ENCODE data around the gene SPINK9.

SPINK9 gene

DNA sequence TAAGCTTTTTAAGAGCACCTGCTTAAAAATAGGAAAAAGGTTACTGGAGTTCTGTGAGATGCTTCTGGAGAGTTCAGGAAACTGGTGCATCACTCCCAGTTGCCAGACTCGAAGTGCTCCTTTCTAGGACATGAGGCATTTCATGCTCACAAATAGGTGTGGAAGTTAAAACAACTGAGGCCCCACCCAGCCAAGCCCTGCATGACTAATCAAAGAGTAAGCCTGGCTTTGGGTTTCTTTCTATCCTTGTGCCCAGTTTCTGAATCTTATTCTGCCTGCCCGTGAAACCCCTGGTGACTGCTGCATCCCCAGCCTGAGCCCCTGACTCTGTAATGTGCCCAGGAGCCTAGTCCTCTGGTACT is 7.7 kb downstream of the SPINK9 start:
- no peak for DNase-seq
- H3K4me3 Mint-ChIP-seq = no peak overlapping the region
- no peak overlapping the region for H3K27ac Mint-ChIP-seq
- no peaks in the 10 kb centered on the region for H3K27me3 Mint-ChIP-seq
- no peaks in the 10 kb centered on the region for H3K4me1 Mint-ChIP-seq
- no peak for ATAC-seq
- H3K9me3 Mint-ChIP-seq = no peaks in the 10 kb centered on the region

- Mint-ChIP-seq H3K27ac (peak overlapping the region in 1 of 2 donors; percentile 37), H3K4me1 (no peaks in the 10 kb centered on the region), H3K9me3 (no peaks in the 10 kb centered on the region), H3K4me3 (no peak overlapping the region), H3K27me3 (no peaks in the 10 kb centered on the region)
- DNase-seq = no peak
- ATAC-seq = no peak
Observed at GRCh38 chr5:148343603-148344487, 8.5 kb downstream of the SPINK9 start.

GRCh38 chr5:148347706-148348105 is 12.3 kb downstream of the SPINK9 start:
- DNase-seq (no peak), ATAC-seq (no peak)
- Mint-ChIP-seq H3K27me3 (no peaks in the 10 kb centered on the region), H3K4me1 (no peaks in the 10 kb centered on the region), H3K9me3 (no peaks in the 10 kb centered on the region), H3K27ac (no peak overlapping the region), H3K4me3 (no peak overlapping the region)

GRCh38 chr5:148352696-148353095 is 17.3 kb downstream of the SPINK9 start:
- no peak for ATAC-seq
- H3K4me3 Mint-ChIP-seq = no peak overlapping the region
- no peak for DNase-seq
- H3K4me1 Mint-ChIP-seq = no peaks in the 10 kb centered on the region
- H3K27me3 Mint-ChIP-seq = no peaks in the 10 kb centered on the region
- H3K27ac Mint-ChIP-seq = no peak overlapping the region
- H3K9me3 Mint-ChIP-seq = no peaks in the 10 kb centered on the region

GRCh38 chr5:148353634-148354033 is 18.3 kb downstream of the SPINK9 start:
- Mint-ChIP-seq H3K4me1 (no peaks in the 10 kb centered on the region), H3K27me3 (no peaks in the 10 kb centered on the region), H3K4me3 (no peak overlapping the region), H3K9me3 (no peaks in the 10 kb centered on the region), H3K27ac (no peak overlapping the region)
- ATAC-seq (no peak), DNase-seq (no peak)

DNA sequence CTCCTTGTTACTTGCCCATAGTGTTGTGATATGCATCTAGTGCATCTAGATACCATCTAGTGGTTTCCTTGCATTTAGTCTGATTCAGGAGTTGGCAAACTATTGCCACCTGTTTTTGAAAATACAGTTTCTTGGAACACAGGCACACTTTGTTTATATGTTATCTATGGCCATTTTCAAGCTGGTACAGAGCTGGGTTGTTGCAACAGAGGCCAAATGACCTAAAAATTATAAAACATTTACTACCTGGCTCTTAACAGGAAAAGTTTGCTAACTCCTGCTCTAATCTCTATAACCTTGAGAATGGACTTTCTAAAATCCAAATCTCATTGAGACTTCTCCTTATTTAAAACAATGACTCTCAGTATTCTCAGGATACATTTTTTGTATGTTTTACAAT is 29.0 kb downstream of the SPINK9 start:
- Mint-ChIP-seq H3K27ac (no peak overlapping the region), H3K4me3 (no peak overlapping the region), H3K4me1 (no peaks in the 10 kb centered on the region), H3K9me3 (peaks cover 8 to 15% of the 10 kb centered on the region in 2 donors), H3K27me3 (no peaks in the 10 kb centered on the region)
- no peak for ATAC-seq
- no peak for DNase-seq

DNA sequence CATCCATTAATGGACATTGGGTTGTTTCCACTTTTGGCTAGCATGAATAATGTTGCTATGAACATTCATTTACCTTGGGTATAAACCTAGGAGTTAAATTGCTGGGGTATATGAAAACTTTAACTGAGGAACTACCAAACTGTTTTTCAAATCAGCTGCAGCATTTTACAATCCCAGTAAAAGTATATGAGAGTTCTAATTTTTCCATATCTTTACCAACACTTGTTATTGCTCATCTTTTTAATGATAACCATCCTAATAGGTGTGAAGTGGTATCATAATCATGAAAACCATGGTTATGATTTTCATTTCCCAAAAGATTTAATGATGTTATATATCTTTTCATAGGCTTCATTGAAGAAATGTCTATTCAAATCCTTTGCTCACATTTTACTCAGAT is 32.9 kb downstream of the SPINK9 start:
- Mint-ChIP-seq H3K27me3 (no peaks in the 10 kb centered on the region), H3K4me1 (no peaks in the 10 kb centered on the region), H3K9me3 (peaks cover 14 to 16% of the 10 kb centered on the region in 2 donors), H3K27ac (no peak overlapping the region), H3K4me3 (no peak overlapping the region)
- DNase-seq = no peak
- ATAC-seq = no peak

DNA sequence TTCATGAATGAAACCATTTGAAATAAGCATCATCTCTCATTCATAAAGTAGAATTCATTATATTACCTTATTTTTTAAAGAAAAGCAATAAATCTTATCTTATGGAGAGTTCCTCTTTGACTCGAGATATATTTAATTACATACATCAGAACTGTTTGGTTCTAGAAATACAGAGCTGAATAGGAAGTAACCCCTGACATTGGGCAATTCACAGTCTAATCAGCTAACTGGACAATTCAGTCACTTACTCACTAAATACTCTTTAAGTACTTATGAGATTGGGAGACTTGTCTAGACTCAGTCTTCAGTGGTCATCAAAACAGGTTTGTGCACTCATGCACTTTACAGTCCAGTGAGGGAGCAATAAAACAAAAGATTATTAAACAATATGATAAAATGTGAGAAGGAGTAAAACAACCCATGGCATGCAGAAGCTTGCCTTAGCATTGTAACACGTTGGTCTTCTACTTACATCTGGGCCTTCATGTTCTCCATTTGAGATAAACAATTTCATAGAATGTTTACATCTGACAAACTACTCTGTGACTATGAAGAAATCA is 36.9 kb downstream of the SPINK9 start:
- Mint-ChIP-seq H3K9me3 (peaks cover 14 to 16% of the 10 kb centered on the region in 2 donors), H3K27ac (no peak overlapping the region), H3K4me1 (no peaks in the 10 kb centered on the region), H3K4me3 (no peak overlapping the region), H3K27me3 (no peaks in the 10 kb centered on the region)
- DNase-seq (no peak), ATAC-seq (no peak)

DNA sequence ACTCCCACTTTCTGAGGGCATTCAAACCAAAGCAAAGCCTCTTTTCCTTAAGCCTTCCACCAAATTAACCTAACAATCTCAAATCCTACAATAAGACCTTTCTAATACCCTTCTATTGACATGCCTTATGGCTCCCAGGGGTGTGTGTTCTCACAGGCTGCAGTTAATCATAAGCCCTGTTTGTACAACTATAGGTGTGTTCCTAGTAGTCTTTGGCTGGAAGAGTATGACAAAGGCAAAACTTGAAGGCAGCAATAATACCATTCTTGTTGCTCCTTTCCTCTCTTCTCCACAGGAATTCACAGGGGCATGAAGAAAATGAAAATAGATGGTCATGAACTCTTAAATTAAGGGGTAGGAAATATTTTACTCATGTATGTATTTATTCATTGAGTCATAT is 37.5 kb downstream of the SPINK9 start:
- Mint-ChIP-seq H3K9me3 (peaks cover 11 to 15% of the 10 kb centered on the region in 2 donors), H3K27ac (peak overlapping the region in 1 of 2 donors; percentile 20), H3K4me1 (no peaks in the 10 kb centered on the region), H3K27me3 (no peaks in the 10 kb centered on the region), H3K4me3 (no peak overlapping the region)
- no peak for DNase-seq
- no peak for ATAC-seq

GRCh38 chr5:148374690-148375360 is 39.5 kb downstream of the SPINK9 start:
- Mint-ChIP-seq H3K9me3 (peaks cover 9 to 11% of the 10 kb centered on the region in 2 donors), H3K27ac (no peak overlapping the region), H3K27me3 (no peaks in the 10 kb centered on the region), H3K4me1 (no peaks in the 10 kb centered on the region), H3K4me3 (no peak overlapping the region)
- ATAC-seq (peak; percentile 80), DNase-seq (peak in 1 of 2 donors; percentile 20)

GRCh38 chr5:148376198-148376597 is 40.8 kb downstream of the SPINK9 start:
- H3K4me3 Mint-ChIP-seq = no peak overlapping the region
- no peaks in the 10 kb centered on the region for H3K27me3 Mint-ChIP-seq
- DNase-seq = no peak
- H3K9me3 Mint-ChIP-seq = peaks cover 9 to 10% of the 10 kb centered on the region in 2 donors
- ATAC-seq = no peak
- no peaks in the 10 kb centered on the region for H3K4me1 Mint-ChIP-seq
- H3K27ac Mint-ChIP-seq = no peak overlapping the region

- Mint-ChIP-seq H3K4me1 (peaks cover 9% of the 10 kb centered on the region), H3K9me3 (peaks cover 9 to 10% of the 10 kb centered on the region in 2 donors), H3K4me3 (no peak overlapping the region), H3K27ac (no peak overlapping the region), H3K27me3 (no peaks in the 10 kb centered on the region)
- DNase-seq (no peak), ATAC-seq (no peak)
Observed at GRCh38 chr5:148378670-148379069, 43.3 kb downstream of the SPINK9 start.

DNA sequence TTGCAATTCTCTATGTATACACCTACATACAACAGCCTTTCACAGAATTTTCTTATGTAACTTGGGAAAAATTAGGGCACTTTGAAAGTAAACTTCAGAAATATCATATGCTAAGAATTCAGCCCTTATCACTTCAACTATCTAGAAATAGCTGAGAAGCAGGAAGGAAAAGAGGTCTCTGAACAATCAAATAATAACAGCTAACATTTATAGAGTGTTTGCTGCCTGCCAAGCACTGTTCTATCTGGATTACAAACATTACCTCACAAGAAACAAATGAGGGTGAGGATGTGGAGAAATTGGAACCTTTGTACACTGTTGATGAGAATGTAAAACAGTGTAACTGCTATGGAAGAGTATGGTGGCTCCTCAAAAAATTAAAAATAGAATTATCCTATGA is 44.0 kb downstream of the SPINK9 start:
- no peaks in the 10 kb centered on the region for H3K27me3 Mint-ChIP-seq
- H3K4me1 Mint-ChIP-seq = peaks cover 14% of the 10 kb centered on the region
- DNase-seq (no peak), ATAC-seq (no peak)
- peaks cover 9 to 10% of the 10 kb centered on the region in 2 donors for H3K9me3 Mint-ChIP-seq
- H3K4me3 Mint-ChIP-seq = no peak overlapping the region
- no peak overlapping the region for H3K27ac Mint-ChIP-seq

- Mint-ChIP-seq H3K27me3 (no peaks in the 10 kb centered on the region), H3K4me1 (peaks cover 40% of the 10 kb centered on the region), H3K9me3 (peaks cover 9 to 10% of the 10 kb centered on the region in 2 donors), H3K27ac (no peak overlapping the region), H3K4me3 (no peak overlapping the region)
- no peak for ATAC-seq
- DNase-seq = no peak
Observed at GRCh38 chr5:148381906-148382305, 46.5 kb downstream of the SPINK9 start.

DNA sequence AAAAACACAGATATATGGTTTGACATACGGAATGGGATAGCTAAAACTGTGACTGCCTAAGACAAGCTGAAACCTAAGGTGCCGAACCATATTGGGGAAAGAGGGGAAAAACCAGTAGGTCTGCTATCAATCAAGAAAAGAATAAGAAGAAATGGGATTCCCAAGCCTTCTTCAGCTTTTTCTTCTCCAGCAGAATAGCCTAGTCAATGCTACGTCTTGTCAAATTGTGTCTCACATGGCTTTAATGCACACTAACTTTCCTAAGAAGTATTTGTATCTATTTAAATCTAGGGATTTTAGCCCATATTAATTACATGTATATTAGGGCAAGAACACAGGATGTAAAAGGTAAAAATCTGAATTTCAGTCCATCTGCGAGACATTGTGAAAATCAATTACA is 47.6 kb downstream of the SPINK9 start:
- peaks cover 9% of the 10 kb centered on the region in 2 donors for H3K9me3 Mint-ChIP-seq
- no peak for ATAC-seq
- DNase-seq = no peak
- peak overlapping the region; percentile 99 to 100 for H3K27ac Mint-ChIP-seq
- H3K27me3 Mint-ChIP-seq = no peaks in the 10 kb centered on the region
- H3K4me3 Mint-ChIP-seq = peak overlapping the region; percentile 86 to 93
- peaks cover 50% of the 10 kb centered on the region for H3K4me1 Mint-ChIP-seq

Data from stimulated activated naive CD8-positive, alpha-beta T cell treated with anti-CD3 and anti-CD28 coated beads, Interleukin-15, amount 100 ng/mL, for 72 hours (primary cell).